ENCODE measurements around the gene ZNRD2.
"Not testable (repeated sequence)": the region's sequence is repeated elsewhere in the genome, so short reads cannot be mapped to it uniquely, and the experiment has no call there.

The ZNRD2 gene

GRCh38 chr11:65556470-65557279, 13.6 kb upstream of the ZNRD2 start:
- no peak for DNase-seq

DNA sequence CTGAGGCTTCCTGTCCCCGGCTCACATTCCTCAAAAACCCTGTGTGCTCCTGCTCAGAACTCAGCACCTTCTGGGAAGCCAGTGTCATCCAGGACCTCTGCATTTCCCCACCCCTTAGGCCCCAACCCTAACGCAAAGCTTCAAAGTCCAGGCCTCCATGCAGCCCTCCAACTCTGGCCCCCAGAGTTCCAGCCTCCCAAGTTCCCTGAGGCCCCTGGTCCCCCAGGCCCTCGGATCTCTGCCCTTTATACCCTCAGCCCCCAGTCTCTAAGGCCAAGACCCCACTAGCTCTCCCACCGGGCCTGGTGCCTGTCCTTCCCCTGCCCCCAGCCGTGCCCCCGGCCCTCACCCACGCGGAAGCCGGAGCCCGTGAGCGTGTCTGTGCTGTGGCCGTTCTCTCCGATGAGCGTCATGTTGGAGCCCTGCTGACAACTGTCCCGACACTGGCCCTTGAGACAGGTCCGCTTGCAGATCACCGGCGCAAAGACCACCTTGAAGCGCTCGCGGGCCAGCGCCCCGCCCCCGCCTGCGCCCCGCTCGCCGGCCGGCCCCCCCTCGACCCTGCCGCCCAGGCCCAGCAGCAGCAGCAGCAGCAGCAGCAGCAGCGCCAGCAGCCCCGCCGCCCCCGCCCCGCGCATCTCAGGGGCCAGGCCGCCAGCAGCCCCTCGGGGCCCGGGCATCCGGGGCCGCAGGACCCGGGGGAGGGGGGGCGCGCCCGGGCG, 12.8 kb upstream of the ZNRD2 start:
- no peak for DNase-seq

GRCh38 chr11:65558002-65558929, 12.0 kb upstream of the ZNRD2 start, which contains the start of gene LTBP3:
TSS of gene LTBP3 (minus strand) at chr11:65558359. CDS start at chr11:65557959, 400 bp downstream.
- DNase-seq, result peak in 1 of 2 experiments; percentile 34

- no peak for DNase-seq
These were observed 11.3 kb upstream of the ZNRD2 start for GRCh38 chr11:65558930-65559509.

GRCh38 chr11:65559535-65559934, 10.7 kb upstream of the ZNRD2 start:
- DNase-seq, result no peak

DNA sequence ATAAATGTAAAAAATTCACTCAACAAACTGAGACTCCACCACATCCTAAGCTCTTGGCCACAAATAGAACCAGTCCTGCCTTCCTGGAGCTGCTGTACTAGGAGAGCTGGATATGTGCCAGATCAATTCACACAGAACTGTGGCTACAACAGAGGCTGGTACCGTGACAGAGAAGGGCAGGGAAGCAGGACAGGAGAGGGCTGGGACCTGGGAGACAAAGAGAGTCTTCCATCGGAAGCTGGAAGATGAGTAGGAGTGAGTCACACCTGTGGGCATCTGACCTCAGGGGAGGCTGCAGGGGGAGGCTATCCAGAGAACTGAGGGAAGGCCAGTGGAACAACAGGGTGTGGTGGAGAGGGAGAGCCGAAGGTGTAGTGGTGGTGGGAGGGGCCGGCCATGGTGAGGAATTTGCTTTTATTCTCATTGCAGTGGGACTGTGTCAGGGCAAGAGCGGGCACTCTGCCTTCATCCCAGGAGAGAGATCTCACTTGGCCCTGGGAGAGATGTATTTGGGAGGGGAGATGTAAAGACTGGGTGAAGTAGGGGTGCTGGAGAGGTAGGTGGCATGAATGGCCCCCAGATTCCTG, 10.2 kb upstream of the ZNRD2 start:
- peak; percentile 67 to 73 for DNase-seq

- peak; percentile 51 to 55 for DNase-seq
These were observed 9.5 kb upstream of the ZNRD2 start for GRCh38 chr11:65560555-65561418.

DNA sequence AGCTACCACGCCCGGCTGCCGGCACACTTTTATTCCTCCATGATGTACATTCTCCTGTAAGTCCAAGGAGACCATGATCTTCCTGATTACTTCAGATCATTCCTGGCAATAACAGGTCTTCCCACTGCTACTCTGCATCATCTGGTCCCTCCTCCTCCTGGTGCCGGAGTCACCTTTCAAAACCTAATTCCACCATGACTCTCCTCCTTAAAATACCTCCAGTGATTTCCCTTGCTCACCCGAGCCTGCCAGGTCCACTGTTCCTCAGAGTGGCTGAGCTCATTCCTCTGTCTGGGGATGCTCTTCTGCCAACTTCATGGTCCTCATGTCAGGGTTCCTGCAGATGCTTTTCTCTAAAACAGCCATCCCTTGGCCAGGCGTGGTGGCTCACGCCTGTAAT, 8.3 kb upstream of the ZNRD2 start:
- no peak for DNase-seq

GRCh38 chr11:65562788-65563187, 7.5 kb upstream of the ZNRD2 start:
- DNase-seq, result no peak

- no peak for DNase-seq
These were observed 6.7 kb upstream of the ZNRD2 start for GRCh38 chr11:65563601-65564000.

DNA sequence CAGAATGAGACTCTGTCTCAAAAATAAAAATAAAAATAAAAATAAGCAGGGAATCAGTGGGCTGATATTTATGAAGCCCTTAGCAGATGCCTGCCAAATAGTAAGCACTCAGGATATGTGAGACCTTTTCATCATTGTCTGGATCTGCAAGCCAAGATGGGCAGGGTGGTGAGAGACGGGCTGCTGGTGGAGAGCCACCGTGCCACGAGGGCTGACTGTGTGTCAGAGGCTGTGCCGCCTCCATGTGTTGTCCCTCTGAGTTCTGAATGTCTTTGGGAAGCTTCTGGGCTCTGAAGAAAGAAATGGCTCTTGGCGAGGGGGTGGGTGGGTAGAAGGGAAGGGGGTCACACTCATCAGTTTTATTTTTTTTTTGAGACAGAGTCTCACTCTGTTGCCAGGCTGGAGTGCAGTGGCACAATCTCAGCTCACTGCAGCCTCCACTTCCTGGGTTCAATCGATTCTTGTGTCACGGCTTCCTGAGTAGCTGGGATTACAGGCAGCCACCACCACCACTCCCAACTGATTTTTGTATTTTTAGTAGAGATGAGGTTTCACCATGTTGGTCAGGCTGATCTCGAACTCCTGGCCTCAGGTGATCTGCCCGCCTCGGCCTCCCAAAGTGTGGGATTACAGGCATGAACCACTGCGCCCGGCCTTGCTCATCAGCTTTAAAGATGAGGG, 5.3 kb upstream of the ZNRD2 start:
- not testable (repeated sequence) for DNase-seq

GRCh38 chr11:65565624-65566453, 4.4 kb upstream of the ZNRD2 start:
- no peak for DNase-seq

GRCh38 chr11:65569164-65569972, 909 bp upstream of the ZNRD2 start:
- peak in 1 of 2 experiments; percentile 60 for DNase-seq

GRCh38 chr11:65571420-65571819, 1.1 kb downstream of the ZNRD2 start:
- DNase-seq, result no peak

DNA sequence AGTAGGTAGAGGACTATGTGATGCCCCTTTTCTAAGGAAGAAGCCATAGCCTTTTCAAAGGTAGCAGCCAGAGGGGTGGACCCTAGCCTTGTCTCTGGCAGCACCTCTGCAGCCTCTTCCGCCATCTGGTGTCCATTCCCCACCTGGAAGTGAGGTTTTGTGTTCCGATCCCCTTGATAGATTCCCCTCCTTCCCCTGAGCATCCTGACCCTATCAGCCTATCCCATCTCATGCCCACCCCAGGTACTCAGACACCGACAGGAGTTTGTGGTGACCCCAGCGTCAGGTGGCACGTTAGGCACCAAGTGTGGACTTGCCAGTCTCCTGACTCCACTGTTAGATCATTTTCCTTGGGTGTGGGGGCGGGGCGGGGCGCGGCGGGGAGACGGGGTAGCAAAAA, 1.7 kb downstream of the ZNRD2 start:
- peak in 1 of 2 experiments; percentile 37 for DNase-seq

GRCh38 chr11:65572356-65573051, 2.2 kb downstream of the ZNRD2 start, which contains the start of gene FAM89B:
TSS of gene FAM89B (plus strand) at chr11:65572538. CDS start at chr11:65572670, 132 bp downstream.
- peak in 1 of 2 experiments; percentile 63 for DNase-seq

GRCh38 chr11:65573391-65574079, 3.3 kb downstream of the ZNRD2 start:
- no peak for DNase-seq
